Measurements from ENCODE around the gene FBXL7. TPM values are rescaled to one million over a fixed set of nuclear protein-coding genes. Genes with fewer than 3 reads are reported as not detected.

FBXL7 gene
- total and polyA plus RNA-seq, 2 donors (not counting 3 experiments of a cell fraction or from before 2014, with no cell fraction given): 23.5 to 32.2 TPM

GRCh38 chr5:15852949-15853348, 353.0 kb downstream of the FBXL7 start:
- no peak overlapping the region for H3K4me2 ChIP-seq (ENCODE audit: insufficient read depth, low read length)
- H3K27me3 ChIP-seq (ENCODE audit: control insufficient read depth in 2 of 2, insufficient read depth in 2 of 2, low read length in 2 of 2): no peaks in the 10 kb centered on the region
- no peak for DNase-seq (ENCODE audit: low read depth, low spot score)
- H3K79me2 ChIP-seq (ENCODE audit: control insufficient read depth, insufficient read depth, low read length): no peaks in the 10 kb centered on the region
- H2AFZ ChIP-seq (ENCODE audit: low read depth, low read length): no peak overlapping the region
- no peak overlapping the region for H3K9ac ChIP-seq (replicated peaks; ENCODE audit: extremely low read depth, insufficient read depth, low read length)
- TF ChIP-seq CTCF (IDR thresholded peaks at IDR 0.05; ENCODE audit: extremely low read depth in 1 of 2, insufficient read depth in 1 of 2, low read depth in 1 of 2, low read length in 2 of 2) (no peak), EZH2 (IDR thresholded peaks at IDR 0.05; ENCODE audit: borderline replicate concordance, low read depth, low read length, severe bottlenecking) (no peak), GATA2 (IDR thresholded peaks at IDR 0.05; ENCODE audit: insufficient read depth, insufficient read length, low read depth, low read length) (no peak), MYC (IDR thresholded peaks at IDR 0.05; ENCODE audit: low read depth, low read length) (no peak), FOS (IDR thresholded peaks at IDR 0.05; ENCODE audit: borderline replicate concordance, insufficient read depth, low read length) (no peak), MAX (IDR thresholded peaks at IDR 0.05; ENCODE audit: insufficient read depth, insufficient read length) (no peak), JUN (IDR thresholded peaks at IDR 0.05; ENCODE audit: borderline replicate concordance, insufficient read depth, insufficient read length, low read depth) (no peak), POLR2AphosphoS5 (IDR thresholded peaks at IDR 0.05; ENCODE audit: insufficient read depth, low read depth, low read length) (no peak), POLR2A (IDR thresholded peaks at IDR 0.05; ENCODE audit: low read depth, low read length) (no peak)
- POLR2A ChIA-PET: no interaction called here
- no peaks in the 10 kb centered on the region for H3K36me3 ChIP-seq (ENCODE audit: control insufficient read depth in 2 of 2, extremely low read depth in 1 of 2, insufficient read depth in 2 of 2, low read length in 2 of 2)
- no peaks in the 10 kb centered on the region for H3K9me3 ChIP-seq (replicated peaks; ENCODE audit: control insufficient read depth, insufficient read depth, low read length)
- CTCF ChIA-PET: no interaction called here
- H3K4me3 ChIP-seq (replicated peaks in 1 of 3; ENCODE audit: insufficient read depth in 1 of 3, low read depth in 1 of 3, low read length in 3 of 3): no peak overlapping the region
- no peak overlapping the region for H3K27ac ChIP-seq (ENCODE audit: insufficient read depth, low read depth, low read length)
- dilution Hi-C loops (cut with MboI; ENCODE audit: extremely low pct_ligation_motif_present, low sequenced_read_pairs): no loop called here
- no peaks in the 10 kb centered on the region for H4K20me1 ChIP-seq (replicated peaks; ENCODE audit: control insufficient read depth, extremely low read depth, insufficient read depth, low read length)
- H3K9me1 ChIP-seq (replicated peaks; ENCODE audit: control insufficient read depth, extremely low read depth, insufficient read depth, low read length): no peaks in the 10 kb centered on the region
- BruUV-seq (replicated peaks): no TSS peak
- FAIRE-seq: no peak
- intact Hi-C loops (cut with micrococcal nuclease): no loop called here
- peaks cover 37% of the 10 kb centered on the region for H3K4me1 ChIP-seq (ENCODE audit: control insufficient read depth, extremely low read depth, insufficient read depth, low read length)

Measured in endothelial cell of umbilical vein (primary cell).